ENCODE data around the gene SEMA4F.

GRCh38 chr2:74700643-74701372, 46.8 kb downstream of the SEMA4F start:
- TF ChIP-seq CTCF (optimal IDR thresholded peaks at IDR 0.05 in 1 of 3, IDR thresholded peaks at IDR 0.05 in 1 of 3, conservative IDR thresholded peaks at IDR 0.05 in 1 of 3; ENCODE audit: extremely low read depth in 1 of 3, insufficient read depth in 2 of 3, low read length in 3 of 3) (no peak), EZH2 (IDR thresholded peaks at IDR 0.05; ENCODE audit: low read length) (no peak)

All from keratinocyte (primary cell).